H9 (cell line): ENCODE results near the gene PTCD2. TPM values are rescaled to one million over a fixed set of nuclear protein-coding genes. Genes with fewer than 3 reads are reported as not detected.
"Not testable (repeated sequence)": the region's sequence is repeated elsewhere in the genome, so short reads cannot be mapped to it uniquely, and the experiment has no call there.

Experiments
- DNase-seq: peaks from one replicate; pipeline ENCODE4 v3.0.0-alpha.2; 2017
- H2AFZ ChIP-seq: one replicate; pipeline ENCODE4 v1.6.1; 2013; ENCODE audit warnings: mild to moderate bottlenecking, low read length, control low read depth, moderate library complexity
- H2AK5ac ChIP-seq: 2 replicates; pipeline ENCODE4 v1.6.1; 2013; ENCODE audit warnings: low read length, control low read depth, mixed read lengths; ENCODE audit not compliant: insufficient read length
- H2BK120ac ChIP-seq: one replicate; pipeline ENCODE4 v1.6.1; 2013; ENCODE audit warnings: low read depth, mild to moderate bottlenecking, low read length, control low read depth, inconsistent platforms; ENCODE audit not compliant: poor library complexity, severe bottlenecking
- H2BK12ac ChIP-seq: 2 replicates; pipeline ENCODE4 v1.6.1; 2013; ENCODE audit warnings: low read length, control low read depth, mixed read lengths, low read depth; ENCODE audit not compliant: insufficient read length
- H2BK15ac ChIP-seq: 2 replicates; pipeline ENCODE4 v1.6.1; 2013; ENCODE audit warnings: low read depth, low read length, control low read depth
- H2BK20ac ChIP-seq: one replicate; pipeline ENCODE4 v1.6.1; 2013; ENCODE audit warnings: low read depth, mild to moderate bottlenecking, low read length, control low read depth, inconsistent platforms; ENCODE audit not compliant: poor library complexity, severe bottlenecking
- H2BK5ac ChIP-seq: 2 replicates; pipeline ENCODE4 v1.6.1; 2013; ENCODE audit warnings: low read length, control low read depth, mixed read lengths; ENCODE audit not compliant: insufficient read length
- H3K14ac ChIP-seq: 2 replicates; pipeline ENCODE4 v1.6.1; 2013; ENCODE audit warnings: low read length, control low read depth; ENCODE audit not compliant: insufficient read depth
- H3K18ac ChIP-seq: 2 replicates; pipeline ENCODE4 v1.6.1; 2013; ENCODE audit warnings: low read depth, mild to moderate bottlenecking, mixed read lengths, low read length, control low read depth; ENCODE audit not compliant: insufficient read length
- H3K23ac ChIP-seq: 2 replicates; pipeline ENCODE4 v1.6.1; 2013; ENCODE audit warnings: low read length, control low read depth, mixed read lengths, low read depth; ENCODE audit not compliant: insufficient read length
- H3K23me2 ChIP-seq: 2 replicates; pipeline ENCODE4 v1.6.1; 2013; ENCODE audit warnings: low read depth, mild to moderate bottlenecking, mixed read lengths, low read length, control low read depth; ENCODE audit not compliant: insufficient read length, poor library complexity, severe bottlenecking
- H3K27ac ChIP-seq: 2 replicates; pipeline ENCODE4 v1.5.1; 2013; ENCODE audit warnings: low read length, control low read depth, mixed read lengths, low read depth; ENCODE audit not compliant: insufficient read length
- H3K27me3 ChIP-seq: 2 replicates; pipeline ENCODE4 v1.6.1; 2013; ENCODE audit warnings: low read length, control low read depth, inconsistent platforms; ENCODE audit not compliant: insufficient read depth
- H3K4ac ChIP-seq: 2 replicates; pipeline ENCODE4 v1.6.1; 2013; ENCODE audit warnings: low read depth, mild to moderate bottlenecking, control low read depth, inconsistent platforms, low read length, moderate library complexity
- H3K4me1 ChIP-seq: 2 replicates; pipeline ENCODE4 v1.6.1; 2013; ENCODE audit warnings: low read length, control low read depth, inconsistent platforms; ENCODE audit not compliant: insufficient read depth
- H3K4me2 ChIP-seq: 2 replicates; pipeline ENCODE4 v1.6.1; 2013; ENCODE audit warnings: low read length, control low read depth, mixed read lengths; ENCODE audit not compliant: insufficient read length, insufficient read depth
- H3K56ac ChIP-seq: 2 replicates; pipeline ENCODE4 v1.6.1; 2013; ENCODE audit warnings: low read depth, mild to moderate bottlenecking, mixed read lengths, low read length, control low read depth; ENCODE audit not compliant: insufficient read length
- H3K79me1 ChIP-seq: 2 replicates; pipeline ENCODE4 v1.6.1; 2013; ENCODE audit warnings: low read depth, mild to moderate bottlenecking, moderate library complexity, low read length, control low read depth, inconsistent platforms; ENCODE audit not compliant: insufficient read depth, poor library complexity, severe bottlenecking
- H3K79me2 ChIP-seq: 2 replicates; pipeline ENCODE4 v1.6.1; 2013; ENCODE audit warnings: low read length, control low read depth, inconsistent platforms; ENCODE audit not compliant: insufficient read depth
- H3K9ac ChIP-seq: 2 replicates; pipeline ENCODE4 v1.6.1; 2013; ENCODE audit warnings: low read length, control low read depth, mixed read lengths; ENCODE audit not compliant: insufficient read length; ENCODE audit errors: extremely low read depth
- H3K9me3 ChIP-seq: one replicate; pipeline ENCODE4 v1.6.1; 2013; ENCODE audit warnings: low read depth, low read length, inconsistent platforms; ENCODE audit not compliant: control insufficient read depth
- H3T11ph ChIP-seq: one replicate; pipeline ENCODE4 v1.6.1; 2013; ENCODE audit warnings: mild to moderate bottlenecking, low read length, control low read depth, inconsistent platforms
- H4K20me1 ChIP-seq: one replicate; pipeline ENCODE4 v1.6.1; 2013; ENCODE audit not compliant: control insufficient read depth, insufficient read length, insufficient read depth
- H4K5ac ChIP-seq: 2 replicates; pipeline ENCODE4 v1.6.1; 2013; ENCODE audit warnings: low read depth, mild to moderate bottlenecking, mixed read lengths, low read length, control low read depth; ENCODE audit not compliant: insufficient read length
- H4K8ac ChIP-seq: replicated peaks from 2 replicates; pipeline ENCODE4 v1.6.1; 2013; ENCODE audit warnings: low read length, control low read depth, mixed read lengths, low read depth; ENCODE audit not compliant: insufficient read length
- H4K91ac ChIP-seq: 2 replicates; pipeline ENCODE4 v1.6.1; 2013; ENCODE audit warnings: low read depth, mild to moderate bottlenecking, moderate library complexity, mixed read lengths, low read length, control low read depth; ENCODE audit not compliant: insufficient read length
- H3K27ac Mint-ChIP-seq, 3 experiments: 2 replicates in 2 of 3; 3 replicates in 1 of 3; pipeline ENCODE4 v1.8.0; 2020 to 2021; ENCODE audit warnings: mixed read lengths in 3 of 3, mild to moderate bottlenecking in 1 of 3, moderate library complexity in 1 of 3
- H3K27me3 Mint-ChIP-seq: 2 replicates; pipeline ENCODE4 v1.8.0; 2021; ENCODE audit warnings: low read depth, mild to moderate bottlenecking, moderate library complexity, mixed read lengths
- H3K36me3 Mint-ChIP-seq, 3 experiments: 2 replicates in 2 of 3; 3 replicates in 1 of 3; pipeline ENCODE4 v1.8.0; 2020 to 2021; ENCODE audit warnings: low read depth in 3 of 3, mixed read lengths in 3 of 3; ENCODE audit not compliant: insufficient read depth in 1 of 3
- H3K4me1 Mint-ChIP-seq, 2 experiments: 2 replicates each; pipeline ENCODE4 v1.8.0; 2020; ENCODE audit warnings: mixed read lengths in 2 of 2
- H3K4me3 Mint-ChIP-seq, 2 experiments: 2 replicates in 1 of 2; 3 replicates in 1 of 2; pipeline ENCODE4 v1.8.0; 2020 to 2021; ENCODE audit warnings: mild to moderate bottlenecking in 2 of 2, mixed read lengths in 2 of 2, moderate library complexity in 1 of 2
- H3K9me3 Mint-ChIP-seq, 2 experiments: 2 replicates in 1 of 2; 3 replicates in 1 of 2; pipeline ENCODE4 v1.8.0; 2020; ENCODE audit warnings: mild to moderate bottlenecking in 2 of 2, mixed read lengths in 2 of 2, moderate library complexity in 1 of 2
- WGBS: extraction: QIAGEN DNeasy Blood & Tissue Kit; methylation state at CpG from one replicate; pipeline ENCODE4 v1.1.7; 2013; ENCODE audit warnings: missing lambda C conversion rate, low lambda C conversion rate, mixed read lengths; ENCODE audit not compliant: insufficient read length; ENCODE audit errors: extremely low coverage; 5-methylcytosine and 5-hydroxymethylcytosine counted together
- total RNA-seq: library from RNA; stranded (reverse); gene quantifications from 2 replicates; pipeline ENCODE4 v1.2.1, GENCODE V29; 2021
- TF ChIP-seq, protein P1 (sequence below): fragments of 200-600 bp; sonication (generic); conservative IDR thresholded peaks from 3 replicates; pipeline ENCODE4 v1.8.0; 2021; ENCODE audit warnings: antibody characterized with exemption, mild to moderate bottlenecking

Gene PTCD2
- total RNA-seq, 1 experiment from 2014 or later = 12.7 TPM

DNA sequence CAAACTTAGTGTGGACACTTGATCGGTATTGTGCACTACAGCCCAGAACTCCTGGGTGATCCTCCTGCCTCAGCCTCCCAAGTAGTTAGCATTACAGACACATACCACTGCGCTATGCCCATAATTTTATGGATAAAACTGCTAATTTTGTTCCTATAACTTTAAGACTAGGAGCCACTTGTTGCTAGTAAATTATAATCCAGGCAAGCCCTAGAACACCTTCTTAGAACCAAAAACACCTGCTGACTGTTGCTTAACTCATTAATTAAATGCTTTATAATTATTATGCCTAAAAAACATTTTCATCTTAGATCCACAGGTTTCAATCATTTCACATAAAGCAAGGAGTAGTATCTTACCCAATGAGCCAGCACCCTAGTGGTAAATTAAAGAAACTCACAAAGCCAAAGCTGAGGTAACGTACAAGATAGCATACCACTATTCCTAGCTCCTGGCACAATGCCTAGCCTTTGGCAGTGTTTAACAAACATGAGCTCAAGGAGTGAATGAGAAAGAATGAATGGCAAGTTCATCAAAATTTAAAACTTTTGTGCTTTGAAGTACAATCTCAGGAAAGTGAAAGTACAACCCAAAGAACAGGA, 5.5 kb upstream of the PTCD2 start:
- H3K4me3 Mint-ChIP-seq = no peak overlapping the region
- Histone ChIP-seq H3K27me3 (no peaks in the 10 kb centered on the region), H3K4ac (no peak overlapping the region), H3K4me2 (no peak overlapping the region), H3T11ph (no peak overlapping the region), H2AK5ac (no peak overlapping the region), H3K56ac (no peak overlapping the region), H3K9ac (no peak overlapping the region), H3K14ac (no peak overlapping the region), H3K27ac (no peak overlapping the region), H2BK120ac (no peak overlapping the region), H3K23ac (no peak overlapping the region), H2BK20ac (no peak overlapping the region), H2BK12ac (no peak overlapping the region), H3K79me1 (no peaks in the 10 kb centered on the region), H3K4me1 (no peaks in the 10 kb centered on the region), H3K9me3 (no peaks in the 10 kb centered on the region), H3K79me2 (peaks cover 2% of the 10 kb centered on the region; the same call in 1 of the 2 replicates), H4K8ac (no peak overlapping the region), H2BK15ac (no peak overlapping the region), H4K91ac (no peak overlapping the region), H3K18ac (no peak overlapping the region), H3K23me2 (no peaks in the 10 kb centered on the region), H2AFZ (no peak overlapping the region), H2BK5ac (no peak overlapping the region), H4K20me1 (no peaks in the 10 kb centered on the region), H4K5ac (no peak overlapping the region)
- peaks cover 17 to 54% (median 39%) of the 10 kb centered on the region in 3 experiments for H3K36me3 Mint-ChIP-seq
- WGBS = no CpG with 5 or more reads among the region's 3 CpGs
- TF ChIP-seq, protein P1, sequence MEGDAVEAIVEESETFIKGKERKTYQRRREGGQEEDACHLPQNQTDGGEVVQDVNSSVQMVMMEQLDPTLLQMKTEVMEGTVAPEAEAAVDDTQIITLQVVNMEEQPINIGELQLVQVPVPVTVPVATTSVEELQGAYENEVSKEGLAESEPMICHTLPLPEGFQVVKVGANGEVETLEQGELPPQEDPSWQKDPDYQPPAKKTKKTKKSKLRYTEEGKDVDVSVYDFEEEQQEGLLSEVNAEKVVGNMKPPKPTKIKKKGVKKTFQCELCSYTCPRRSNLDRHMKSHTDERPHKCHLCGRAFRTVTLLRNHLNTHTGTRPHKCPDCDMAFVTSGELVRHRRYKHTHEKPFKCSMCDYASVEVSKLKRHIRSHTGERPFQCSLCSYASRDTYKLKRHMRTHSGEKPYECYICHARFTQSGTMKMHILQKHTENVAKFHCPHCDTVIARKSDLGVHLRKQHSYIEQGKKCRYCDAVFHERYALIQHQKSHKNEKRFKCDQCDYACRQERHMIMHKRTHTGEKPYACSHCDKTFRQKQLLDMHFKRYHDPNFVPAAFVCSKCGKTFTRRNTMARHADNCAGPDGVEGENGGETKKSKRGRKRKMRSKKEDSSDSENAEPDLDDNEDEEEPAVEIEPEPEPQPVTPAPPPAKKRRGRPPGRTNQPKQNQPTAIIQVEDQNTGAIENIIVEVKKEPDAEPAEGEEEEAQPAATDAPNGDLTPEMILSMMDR = peak; percentile 40; the same call in 1 of the 3 replicates
- H3K27ac Mint-ChIP-seq = no peak overlapping the region
- no peak for DNase-seq
- H3K9me3 Mint-ChIP-seq = peaks cover 0 to under 1% of the 10 kb centered on the region in 2 experiments; a peak in 2 of 5 replicates
- H3K27me3 Mint-ChIP-seq = no peaks in the 10 kb centered on the region
- H3K4me1 Mint-ChIP-seq = peaks cover 2 to 5% of the 10 kb centered on the region in 2 experiments; a peak in 2 of 4 replicates

DNA sequence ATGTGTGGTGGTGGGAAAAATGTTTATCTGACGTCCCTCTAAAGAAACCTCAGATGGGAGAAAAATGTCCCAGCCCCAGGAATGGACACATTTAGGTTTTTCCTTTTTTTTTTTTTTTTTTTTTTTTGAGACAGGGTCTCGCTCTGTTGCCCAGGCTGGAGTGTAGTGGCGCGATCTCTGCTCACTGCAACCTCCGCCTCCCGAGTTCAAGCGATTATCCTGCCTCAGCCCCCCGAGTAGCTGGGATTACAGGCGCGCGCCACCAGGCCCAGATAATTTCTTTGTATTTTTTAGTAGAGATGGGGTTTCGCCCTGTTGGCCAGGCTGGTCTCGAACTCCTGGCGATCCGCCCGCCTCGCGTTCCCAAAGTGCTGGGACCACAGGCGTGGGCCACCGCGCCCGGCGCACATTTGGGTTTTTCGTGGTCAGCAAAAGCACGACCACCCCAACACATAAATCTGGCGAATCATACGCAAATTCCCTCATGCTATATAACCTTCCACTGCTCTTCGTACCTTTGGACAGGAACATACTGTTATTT, 668 bp upstream of the PTCD2 start:
- not testable (repeated sequence) for H2AK5ac ChIP-seq, H3K4me1 ChIP-seq, H4K8ac ChIP-seq, H2BK5ac ChIP-seq, H2BK12ac ChIP-seq, H3K23me2 ChIP-seq, DNase-seq, H3K27me3 ChIP-seq, H3K9me3 Mint-ChIP-seq, H4K91ac ChIP-seq, H2BK120ac ChIP-seq, H3K4ac ChIP-seq, H3K79me2 ChIP-seq, H3K9me3 ChIP-seq, H3K23ac ChIP-seq, H4K20me1 ChIP-seq, H2BK15ac ChIP-seq, H2BK20ac ChIP-seq, H3K79me1 ChIP-seq, H2AFZ ChIP-seq, H3K56ac ChIP-seq, H3K27me3 Mint-ChIP-seq, H3T11ph ChIP-seq
- WGBS = no CpG with 5 or more reads among the region's 28 CpGs
- Histone ChIP-seq H4K5ac (peak overlapping the region; percentile 54), H3K9ac (peak overlapping the region; percentile 83), H3K27ac (peak overlapping the region; percentile 81), H3K18ac (peak overlapping the region; percentile 1), H3K14ac (peak overlapping the region; percentile 49; the same call in 1 of the 2 replicates), H3K4me2 (peak overlapping the region; percentile 62)
- peak overlapping the region; percentile 93 to 100 for H3K4me3 Mint-ChIP-seq
- H3K4me1 Mint-ChIP-seq = peaks cover 8 to 16% of the 10 kb centered on the region in 2 experiments
- H3K27ac Mint-ChIP-seq = peak overlapping the region; percentile 97 to 99 (median 99)
- H3K36me3 Mint-ChIP-seq = peaks cover 15 to 37% (median 25%) of the 10 kb centered on the region in 3 experiments; a peak in 6 of 7 replicates
